ENCODE measurements around the gene GJA4.
A peak's percentile ranks its signal among the peaks of the same experiment; 100 is the strongest.

DNA sequence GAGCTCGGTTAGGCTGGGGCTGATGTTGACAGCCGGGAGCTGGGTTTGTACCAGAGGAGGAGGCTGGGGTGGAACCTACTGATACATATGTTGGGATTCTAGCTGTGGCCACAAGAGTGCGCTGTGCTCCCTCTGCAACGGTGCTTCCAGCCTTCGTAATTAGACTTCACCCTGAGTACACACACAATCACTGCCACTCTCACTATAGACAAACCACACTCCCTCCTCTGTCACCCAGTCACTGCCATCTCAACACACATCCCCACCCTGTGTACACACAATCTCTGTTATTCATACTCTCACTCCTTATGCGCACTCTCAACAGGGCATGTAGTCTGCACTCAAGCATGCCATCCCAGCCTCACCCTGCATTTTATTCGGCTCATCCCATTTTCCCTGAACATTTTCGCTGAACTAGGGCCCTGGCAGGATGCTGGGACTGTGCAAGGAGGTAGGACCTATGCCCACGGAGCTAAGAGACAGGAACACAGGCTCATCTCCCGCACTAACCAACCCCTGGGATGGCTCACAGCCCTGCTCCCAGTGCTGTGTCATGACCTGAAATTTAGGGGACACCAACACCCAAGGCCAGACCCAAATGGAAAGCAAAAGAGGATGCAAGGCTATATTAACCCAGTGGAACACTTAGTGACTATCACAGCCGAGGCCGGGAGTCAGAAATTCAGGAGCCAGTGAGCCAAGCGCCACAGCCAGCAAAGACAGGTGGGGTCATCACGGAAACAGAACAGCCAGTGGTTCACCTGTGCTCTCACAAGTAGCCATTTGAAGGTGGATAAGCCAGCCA, 6.1 kb upstream of the GJA4 start:
- no peak for TF ChIP-seq EZH2phosphoT487 (IDR thresholded peaks at IDR 0.05; ENCODE audit: borderline replicate concordance, low read depth, low read length)
- TF ChIP-seq, protein P1, sequence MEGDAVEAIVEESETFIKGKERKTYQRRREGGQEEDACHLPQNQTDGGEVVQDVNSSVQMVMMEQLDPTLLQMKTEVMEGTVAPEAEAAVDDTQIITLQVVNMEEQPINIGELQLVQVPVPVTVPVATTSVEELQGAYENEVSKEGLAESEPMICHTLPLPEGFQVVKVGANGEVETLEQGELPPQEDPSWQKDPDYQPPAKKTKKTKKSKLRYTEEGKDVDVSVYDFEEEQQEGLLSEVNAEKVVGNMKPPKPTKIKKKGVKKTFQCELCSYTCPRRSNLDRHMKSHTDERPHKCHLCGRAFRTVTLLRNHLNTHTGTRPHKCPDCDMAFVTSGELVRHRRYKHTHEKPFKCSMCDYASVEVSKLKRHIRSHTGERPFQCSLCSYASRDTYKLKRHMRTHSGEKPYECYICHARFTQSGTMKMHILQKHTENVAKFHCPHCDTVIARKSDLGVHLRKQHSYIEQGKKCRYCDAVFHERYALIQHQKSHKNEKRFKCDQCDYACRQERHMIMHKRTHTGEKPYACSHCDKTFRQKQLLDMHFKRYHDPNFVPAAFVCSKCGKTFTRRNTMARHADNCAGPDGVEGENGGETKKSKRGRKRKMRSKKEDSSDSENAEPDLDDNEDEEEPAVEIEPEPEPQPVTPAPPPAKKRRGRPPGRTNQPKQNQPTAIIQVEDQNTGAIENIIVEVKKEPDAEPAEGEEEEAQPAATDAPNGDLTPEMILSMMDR (conservative IDR thresholded peaks at IDR 0.05; ENCODE audit: low read length) = peak; percentile 86
